Heart left ventricle (tissue), 16 donors: Measurements from ENCODE around the gene TIGD6. TPM values are rescaled to one million over a fixed set of nuclear protein-coding genes. Genes with fewer than 3 reads are reported as not detected.

ENCODE experiments used
- ATAC-seq, 4 donors: fragments of 200-7000 bp; cut with Tn5 transposase; one replicate each; pipeline ENCODE4 v1.9.1; 2020 to 2022; ENCODE audit warnings: moderate library complexity in 4 of 4, mild to moderate bottlenecking in 3 of 4, moderate number of reproducible peaks in 1 of 4
- DNase-seq, 5 donors: peaks; one replicate each; pipeline ENCODE4 v3.0.0-alpha.2; 2020
- H3K27ac ChIP-seq, 12 donors: fragments of 200-600 bp; sonication (generic) in 4 of 12; one replicate each; pipeline versions ENCODE4 v1.5.0 to v1.8.0; 2016 to 2022; ENCODE audit warnings: mild to moderate bottlenecking in 2 of 12
- H3K27me3 ChIP-seq, 9 donors: fragments of 200-600 bp; sonication (generic) in 2 of 9; one replicate each; pipeline versions ENCODE4 v1.5.1 to v1.8.0; 2016 to 2022; ENCODE audit warnings: mild to moderate bottlenecking in 3 of 9
- H3K36me3 ChIP-seq, 9 donors: fragments of 200-600 bp; sonication (generic) in 2 of 9; one replicate each; pipeline versions ENCODE4 v1.5.0 to v1.8.0; 2018 to 2022; ENCODE audit warnings: mild to moderate bottlenecking in 2 of 9
- H3K4me1 ChIP-seq, 12 donors: fragments of 200-600 bp; sonication (generic) in 4 of 12; one replicate each; pipeline versions ENCODE4 v1.5.0 to v1.8.0; 2016 to 2022; ENCODE audit warnings: mild to moderate bottlenecking in 3 of 12
- H3K4me3 ChIP-seq, 12 donors: fragments of 200-600 bp; sonication (generic) in 4 of 12; one replicate each; pipeline versions ENCODE4 v1.5.0 to v1.8.0; 2017 to 2022; ENCODE audit warnings: mild to moderate bottlenecking in 9 of 12, moderate library complexity in 4 of 12
- H3K9me3 ChIP-seq, 12 donors: fragments of 200-600 bp; sonication (generic) in 4 of 12; one replicate each; pipeline versions ENCODE4 v1.5.0 to v1.8.0; 2016 to 2022; ENCODE audit warnings: mild to moderate bottlenecking in 1 of 12
- POLR2A ChIP-seq, 2 donors: fragments of 450-650 bp; IDR thresholded peaks; one replicate each; pipeline ENCODE4 v1.6.1; 2017; ENCODE audit warnings: antibody characterized with exemption in 2 of 2, mild to moderate bottlenecking in 2 of 2, moderate library complexity in 2 of 2
- WGBS, 4 donors: extraction: QIAGEN DNeasy Blood & Tissue Kit in 2 of 4; methylation state at CpG; one replicate each; pipeline versions ENCODE4 v1.1.5 to v1.1.7; 2013 to 2018; 5-methylcytosine and 5-hydroxymethylcytosine counted together
- intact Hi-C, 10 donors: fragments of 100-400 bp; cut with DNase I; formaldehyde crosslinking; loops; one replicate each; pipeline versions ENCODE4 v1.11.1 to v1.14.2; 2022
- long read RNA-seq, 3 donors: library from polyadenylated mRNA; unstranded; transcript quantifications; one replicate each; pipeline ENCODE4 v2.0.0, GENCODE V29; 2020 to 2021
- polyA plus RNA-seq, 2 donors: library from polyadenylated mRNA; stranded (reverse); fragments of 200-250 nt; gene quantifications; one replicate each; pipeline ENCODE4 v1.2.3, GENCODE V29; 2013
- total RNA-seq, 9 donors: library from RNA; depleted of rRNA in 2 of 9; stranded (reverse); fragments of >200 nt in 2 of 9; fragmentation: NEBNext Ultra II Directional in 3 of 9; extraction: Animal tissue kit (Norgen Biotek cat#: 25700) in 3 of 9; gene quantifications; one replicate each; pipeline versions ENCODE4 v1.1.0 to v1.2.4, GENCODE V29; 2016 to 2023
- TF ChIP-seq, protein P1 (sequence below), 12 donors: fragments of 200-600 bp; sonication (generic) in 4 of 12; IDR thresholded peaks; one replicate each; pipeline versions ENCODE4 v1.5.0 to v1.8.0; 2018 to 2022; ENCODE audit warnings: antibody characterized with exemption in 12 of 12, mild to moderate bottlenecking in 5 of 12
- donor health status: ischemic (EF 13 %, LVEDD 7.1; RV severe dilation, severe dysfunction).
- donor health status: healthy with polysubstance abuse.
- donor health status: DM: no; HTN: yes; CAD: no.
- donor health status: DM: no; HTN: no; CAD: no.
- donor health status: ischemic (EF 25% LVEDD 6.9; RV normal size, moderate dysfunction).
- donor health status: ischemic (EF 25% LVEDD 5.7; RV mildly dilated, moderate dysfunction).
- donor health status: healthy.
- donor health status: DM: yes; HTN: yes; CAD: no.
- donor health status: ischemic (EF 35%, LVEDD 5.7; RV mildly dilated, moderate dysfunction).
- donor health status: nonischemic (EF 11% LVEDD 7.7; RV severe dilation, severe dysfunction).
- donor health status: DM: yes; HTN: yes; CAD: no.
- donor health status: PGD.
- donor health status: ischemic (EF 29% LVEDD 5.4; RV normal size, mild dysfunction).
- donor health status: nonischemic (EF 23%, LVEDD 6.1; RV moderate dilation, normal function).

Gene TIGD6
- total RNA-seq (1 to 10 TPM; 1.3 to 4.3 (median 2.6) TPM), polyA plus RNA-seq (1 to 10 TPM; 2.3 to 3.0 TPM)
- long read RNA-seq, donor 1, full-length matches to known transcripts = 6 of 6 reads
- long read RNA-seq, donor 1, partial matches to known transcripts = 0 of 6 reads
- long read RNA-seq, donor 1, other reads (novel, unspliced or antisense) = 0 of 6 reads
- long read RNA-seq, donor 2, full-length matches to known transcripts = 17 of 18 reads
- long read RNA-seq, donor 2, partial matches to known transcripts = 0 of 18 reads
- long read RNA-seq, donor 2, other reads (novel, unspliced or antisense) = 1 of 18 reads
- long read RNA-seq, donor 3, full-length matches to known transcripts = 2 of 2 reads
- long read RNA-seq, donor 3, partial matches to known transcripts = 0 of 2 reads
- long read RNA-seq, donor 3, other reads (novel, unspliced or antisense) = 0 of 2 reads

DNA sequence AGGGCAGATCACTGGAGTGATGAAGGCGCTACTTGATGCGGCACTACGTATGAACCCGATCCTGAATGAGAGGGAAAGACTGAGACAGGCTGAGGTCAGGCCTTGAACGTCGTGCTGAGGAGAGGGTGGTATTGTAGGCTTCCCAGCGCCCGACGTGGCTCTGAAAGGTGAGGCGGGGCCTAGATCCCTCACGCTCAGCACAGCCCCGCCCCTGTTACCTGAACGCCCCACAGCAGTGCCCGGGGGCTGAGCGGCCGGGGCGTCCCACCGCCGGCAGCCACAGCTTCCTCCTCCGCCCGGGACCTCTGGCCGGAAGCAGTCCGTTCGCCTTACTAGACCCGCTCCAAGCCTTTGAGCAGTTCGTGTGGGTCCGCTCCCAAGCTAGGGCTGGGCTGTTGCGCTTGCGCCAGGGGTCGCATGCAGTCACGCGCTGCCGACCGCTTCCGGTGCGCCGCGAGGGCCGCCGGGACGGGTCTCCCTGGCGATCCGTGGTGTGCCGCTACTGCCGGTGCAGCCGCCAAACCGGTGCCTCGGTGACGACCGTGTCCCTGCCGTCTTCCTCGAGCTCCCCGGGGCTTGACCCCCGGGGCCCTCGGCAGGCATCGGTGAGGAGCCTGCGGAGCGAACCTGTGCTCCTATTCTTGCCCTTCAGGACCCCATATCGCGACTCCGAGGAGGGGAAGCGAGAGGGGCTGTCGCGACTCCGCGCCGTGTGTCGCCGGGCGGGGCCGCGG is at the start of gene TIGD6, which contains the start of gene HMGXB3:
Gene TIGD6, minus strand, starts transcription at position 399 of the 734 bp plus-strand sequence. CDS start 4,306 bp downstream, outside the sequence.
Gene HMGXB3, plus strand, starts transcription at position 484 of the 734 bp plus-strand sequence. CDS start 4,114 bp downstream, outside the sequence.
- intact Hi-C loops = loop anchor here in 1 of 10 donors (10.0 kb wide), 1 partner anchor 434 kb away; no protein-coding TSS in a partner anchor
- peaks cover 0 to 41% (median 27%) of the 10 kb centered on the region in 12 donors for H3K4me1 ChIP-seq
- peak; percentile 95 to 97 (median 97) for ATAC-seq

DNA sequence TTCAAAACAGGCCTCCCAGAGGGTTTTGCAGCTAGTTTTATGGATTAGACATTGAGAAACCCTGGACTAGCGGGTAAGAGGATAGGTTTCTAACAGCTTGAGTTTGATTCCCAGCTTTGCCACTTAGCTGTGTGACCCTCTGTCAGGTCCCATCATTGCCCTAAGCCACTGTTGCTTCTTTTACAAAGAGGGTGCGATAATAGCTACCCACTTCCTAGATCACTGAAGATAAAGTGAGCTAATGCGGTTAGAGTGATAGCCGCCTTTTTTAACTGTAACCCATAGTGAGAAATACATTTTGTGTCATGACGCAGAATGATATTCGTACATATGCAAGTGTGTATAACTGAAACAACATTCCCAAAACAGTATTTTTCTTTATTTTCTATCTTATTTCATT is 45.6 kb upstream of the TIGD6 start:
- Histone ChIP-seq H3K27me3 (no peaks in the 10 kb centered on the region), H3K4me1 (peaks cover 6 to 44% (median 32%) of the 10 kb centered on the region in 12 donors), H3K27ac (no peak overlapping the region), H3K9me3 (no peaks in the 10 kb centered on the region), H3K4me3 (no peak overlapping the region), H3K36me3 (peaks cover 6 to 100% (median 98%) of the 10 kb centered on the region in 9 donors)
- no peak for DNase-seq
- intact Hi-C loops = no loop called here
- 79 to 98% (median 96%) methylated on average over 6 of the region's 6 CpGs for WGBS, 4 donors
- ATAC-seq = no peak
- TF ChIP-seq, protein P1, sequence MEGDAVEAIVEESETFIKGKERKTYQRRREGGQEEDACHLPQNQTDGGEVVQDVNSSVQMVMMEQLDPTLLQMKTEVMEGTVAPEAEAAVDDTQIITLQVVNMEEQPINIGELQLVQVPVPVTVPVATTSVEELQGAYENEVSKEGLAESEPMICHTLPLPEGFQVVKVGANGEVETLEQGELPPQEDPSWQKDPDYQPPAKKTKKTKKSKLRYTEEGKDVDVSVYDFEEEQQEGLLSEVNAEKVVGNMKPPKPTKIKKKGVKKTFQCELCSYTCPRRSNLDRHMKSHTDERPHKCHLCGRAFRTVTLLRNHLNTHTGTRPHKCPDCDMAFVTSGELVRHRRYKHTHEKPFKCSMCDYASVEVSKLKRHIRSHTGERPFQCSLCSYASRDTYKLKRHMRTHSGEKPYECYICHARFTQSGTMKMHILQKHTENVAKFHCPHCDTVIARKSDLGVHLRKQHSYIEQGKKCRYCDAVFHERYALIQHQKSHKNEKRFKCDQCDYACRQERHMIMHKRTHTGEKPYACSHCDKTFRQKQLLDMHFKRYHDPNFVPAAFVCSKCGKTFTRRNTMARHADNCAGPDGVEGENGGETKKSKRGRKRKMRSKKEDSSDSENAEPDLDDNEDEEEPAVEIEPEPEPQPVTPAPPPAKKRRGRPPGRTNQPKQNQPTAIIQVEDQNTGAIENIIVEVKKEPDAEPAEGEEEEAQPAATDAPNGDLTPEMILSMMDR (IDR thresholded peaks at IDR 0.05) = no peak
- TF ChIP-seq POLR2A (IDR thresholded peaks at IDR 0.05) = no peak

More for the DNA sequence above, at the start of gene TIGD6, which contains the start of gene HMGXB3:
- TF ChIP-seq, protein P1 (IDR thresholded peaks at IDR 0.05) = peak in 5 of 12 donors; percentile 11 to 38 (median 13)
- TF ChIP-seq POLR2A (IDR thresholded peaks at IDR 0.05) = peak; percentile 2 to 80
- WGBS, 4 donors = 0% methylated on average over 19 to 72 of the region's 72 CpGs
- Histone ChIP-seq H3K9me3 (no peaks in the 10 kb centered on the region), H3K4me3 (peak within 1 kb of the TSS; percentile 62 to 100 (median 92)), H3K27me3 (no peaks in the 10 kb centered on the region), H3K36me3 (peaks cover 0 to 34% (median 15%) of the 10 kb centered on the region in 9 donors), H3K27ac (peak within 1 kb of the TSS; percentile 72 to 98 (median 88))
- DNase-seq = peak; percentile 93 to 97 (median 96)

DNA sequence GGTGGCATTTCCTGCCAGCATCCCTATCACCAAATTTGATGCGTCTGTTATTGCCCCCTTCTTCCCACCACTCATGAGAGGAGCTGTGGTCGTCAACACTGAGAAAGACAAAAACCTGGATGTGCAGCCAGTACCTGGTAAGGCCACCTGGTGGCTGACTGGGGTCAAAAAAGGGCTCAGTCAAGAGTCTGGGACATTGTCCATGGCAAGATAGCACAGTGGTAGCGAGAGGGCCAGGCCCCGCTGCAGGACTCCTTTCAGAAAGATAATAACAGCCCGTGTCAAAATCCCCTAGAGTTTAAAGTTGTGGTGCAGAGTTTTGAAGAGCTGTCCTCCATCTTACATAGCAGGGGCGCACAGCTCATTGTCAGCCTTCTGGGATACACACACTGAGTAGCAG is 45.1 kb upstream of the TIGD6 start:
- TF ChIP-seq, protein P1 (IDR thresholded peaks at IDR 0.05) = no peak
- no peak for TF ChIP-seq POLR2A (IDR thresholded peaks at IDR 0.05)
- Histone ChIP-seq H3K27ac (peak overlapping the region in 2 of 12 donors; percentile 20 to 61), H3K4me3 (no peak overlapping the region), H3K9me3 (no peaks in the 10 kb centered on the region), H3K27me3 (no peaks in the 10 kb centered on the region), H3K4me1 (peaks cover 6 to 44% (median 31%) of the 10 kb centered on the region in 12 donors), H3K36me3 (peaks cover 5 to 100% (median 98%) of the 10 kb centered on the region in 9 donors)
- 67 to 82% (median 78%) methylated on average over 6 of the region's 6 CpGs for whole genome bisulfite sequencing, 4 donors
- intact Hi-C loops = no loop called here
- DNase-seq (no peak), ATAC-seq (no peak)
